Measurements from ENCODE around the gene HMGB3. TPM values are rescaled to one million over a fixed set of nuclear protein-coding genes. Genes with fewer than 3 reads are reported as not detected.
"Not testable (repeated sequence)": the region's sequence is repeated elsewhere in the genome, so short reads cannot be mapped to it uniquely, and the experiment has no call there.

HMGB3 gene
- total RNA-seq, 3 donors from 2014 or later (not counting 1 experiment from before 2014, with no cell fraction given) = 1.6 to 3.4 (median 3.0) TPM

DNA sequence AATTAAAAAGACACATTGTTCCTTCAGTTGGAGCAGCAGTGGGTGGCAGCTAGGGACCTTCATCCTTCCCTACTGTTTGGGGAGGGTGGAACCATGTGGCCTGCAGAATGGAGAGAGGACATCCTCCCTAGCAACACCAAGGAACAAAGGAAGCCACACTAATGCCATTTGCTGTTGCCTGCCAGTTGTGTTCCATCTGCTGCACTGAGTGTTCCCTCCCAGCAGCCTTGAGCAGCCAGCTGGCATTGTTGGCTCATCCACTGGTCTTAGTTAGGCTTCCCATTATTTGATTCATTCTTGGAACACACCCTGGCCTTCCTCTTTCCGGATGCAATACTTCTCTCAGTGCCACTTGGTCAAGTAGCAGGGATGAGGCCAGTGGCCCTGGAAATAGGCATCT, 25.0 kb upstream of the HMGB3 start:
- WGBS (ENCODE audit: insufficient coverage) = 88% methylated on average over 1 of the region's 1 CpG
- Histone ChIP-seq H3K27ac (ENCODE audit: low read length) (no peak overlapping the region), H3K9me3 (ENCODE audit: control insufficient read depth, insufficient read depth, low read length) (no peaks in the 10 kb centered on the region), H3K4me3 (ENCODE audit: low read length) (no peak overlapping the region), H3K36me3 (ENCODE audit: control insufficient read depth, insufficient read depth, low read length) (no peaks in the 10 kb centered on the region), H3K4me1 (ENCODE audit: control insufficient read depth, insufficient read depth, low read length) (no peaks in the 10 kb centered on the region), H3K27me3 (ENCODE audit: control insufficient read depth, insufficient read depth, low read length) (no peaks in the 10 kb centered on the region)
- Mint-ChIP-seq H3K9me3 (no peaks in the 10 kb centered on the region), H3K36me3 (no peaks in the 10 kb centered on the region), H3K27ac (no peak overlapping the region), H3K4me1 (no peaks in the 10 kb centered on the region), H3K27me3 (ENCODE audit: low read depth in 2 of 2) (peaks cover 0 to 2% of the 10 kb centered on the region in 2 donors), H3K4me3 (no peak overlapping the region)
- no peak for ATAC-seq
- intact Hi-C loops (cut with micrococcal nuclease) = no loop called here
- DNase-seq = no peak
- TF ChIP-seq, protein P1, sequence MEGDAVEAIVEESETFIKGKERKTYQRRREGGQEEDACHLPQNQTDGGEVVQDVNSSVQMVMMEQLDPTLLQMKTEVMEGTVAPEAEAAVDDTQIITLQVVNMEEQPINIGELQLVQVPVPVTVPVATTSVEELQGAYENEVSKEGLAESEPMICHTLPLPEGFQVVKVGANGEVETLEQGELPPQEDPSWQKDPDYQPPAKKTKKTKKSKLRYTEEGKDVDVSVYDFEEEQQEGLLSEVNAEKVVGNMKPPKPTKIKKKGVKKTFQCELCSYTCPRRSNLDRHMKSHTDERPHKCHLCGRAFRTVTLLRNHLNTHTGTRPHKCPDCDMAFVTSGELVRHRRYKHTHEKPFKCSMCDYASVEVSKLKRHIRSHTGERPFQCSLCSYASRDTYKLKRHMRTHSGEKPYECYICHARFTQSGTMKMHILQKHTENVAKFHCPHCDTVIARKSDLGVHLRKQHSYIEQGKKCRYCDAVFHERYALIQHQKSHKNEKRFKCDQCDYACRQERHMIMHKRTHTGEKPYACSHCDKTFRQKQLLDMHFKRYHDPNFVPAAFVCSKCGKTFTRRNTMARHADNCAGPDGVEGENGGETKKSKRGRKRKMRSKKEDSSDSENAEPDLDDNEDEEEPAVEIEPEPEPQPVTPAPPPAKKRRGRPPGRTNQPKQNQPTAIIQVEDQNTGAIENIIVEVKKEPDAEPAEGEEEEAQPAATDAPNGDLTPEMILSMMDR (IDR thresholded peaks at IDR 0.05) = no peak

DNA sequence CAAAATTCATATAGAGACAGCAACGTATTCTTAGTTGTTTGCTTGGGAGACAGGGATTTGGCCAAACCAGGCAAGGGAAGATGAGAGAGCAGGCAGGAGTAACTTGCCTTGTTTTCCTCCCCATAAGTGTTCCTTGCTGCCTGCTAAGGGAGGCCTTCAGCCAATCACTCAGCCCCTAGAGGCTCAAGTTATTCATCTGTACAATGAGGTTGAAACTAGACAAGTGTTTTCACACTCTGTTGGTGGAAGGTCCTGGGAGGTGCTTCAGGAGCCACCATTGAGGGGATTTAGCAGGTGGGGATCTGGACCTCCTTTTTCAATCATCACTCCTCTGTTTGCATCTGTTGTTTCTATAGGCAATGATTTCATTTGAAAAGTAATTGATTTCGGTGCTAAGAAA, 23.6 kb upstream of the HMGB3 start:
- WGBS (ENCODE audit: insufficient coverage) = 83% methylated on average over 2 of the region's 2 CpGs
- H3K4me1 Mint-ChIP-seq = no peaks in the 10 kb centered on the region
- no peaks in the 10 kb centered on the region for H3K9me3 Mint-ChIP-seq
- H3K9me3 ChIP-seq (ENCODE audit: control insufficient read depth, insufficient read depth, low read length) = no peaks in the 10 kb centered on the region
- intact Hi-C loops (cut with micrococcal nuclease) = no loop called here
- H3K4me3 ChIP-seq (ENCODE audit: low read length) = no peak overlapping the region
- peaks cover 0 to 2% of the 10 kb centered on the region in 2 donors for H3K27me3 Mint-ChIP-seq (ENCODE audit: low read depth in 2 of 2)
- ATAC-seq = no peak
- H3K27ac ChIP-seq (ENCODE audit: low read length) = no peak overlapping the region
- no peak overlapping the region for H3K4me3 Mint-ChIP-seq
- DNase-seq = no peak
- TF ChIP-seq, protein P1 (IDR thresholded peaks at IDR 0.05) = no peak
- H3K27me3 ChIP-seq (ENCODE audit: control insufficient read depth, insufficient read depth, low read length) = no peaks in the 10 kb centered on the region
- H3K36me3 Mint-ChIP-seq = no peaks in the 10 kb centered on the region
- H3K36me3 ChIP-seq (ENCODE audit: control insufficient read depth, insufficient read depth, low read length) = no peaks in the 10 kb centered on the region
- H3K27ac Mint-ChIP-seq = no peak overlapping the region
- H3K4me1 ChIP-seq (ENCODE audit: control insufficient read depth, insufficient read depth, low read length) = no peaks in the 10 kb centered on the region

DNA sequence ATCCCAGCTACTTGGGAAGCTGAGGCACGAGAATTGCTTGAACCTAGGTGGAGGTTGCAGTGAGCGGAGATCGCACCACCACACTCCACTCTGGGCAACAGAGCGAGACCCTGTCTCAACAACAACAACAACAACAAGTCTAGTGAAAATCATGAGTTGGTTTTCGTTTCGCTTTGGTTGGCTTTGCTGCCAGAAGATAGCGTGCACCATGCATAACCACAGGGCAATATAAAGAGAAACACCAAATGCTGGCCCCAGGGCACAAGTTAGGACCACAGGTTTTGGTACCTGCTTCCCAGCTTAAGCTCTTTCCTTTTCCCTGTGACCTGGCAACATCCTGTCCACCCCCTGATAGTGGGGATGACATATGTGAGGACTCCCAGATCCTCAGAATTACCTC, 21.5 kb upstream of the HMGB3 start:
- Histone ChIP-seq H3K9me3 (ENCODE audit: control insufficient read depth, insufficient read depth, low read length) (no peaks in the 10 kb centered on the region), H3K4me1 (ENCODE audit: control insufficient read depth, insufficient read depth, low read length) (no peaks in the 10 kb centered on the region), H3K27me3 (ENCODE audit: control insufficient read depth, insufficient read depth, low read length) (no peaks in the 10 kb centered on the region), H3K27ac (ENCODE audit: low read length) (no peak overlapping the region), H3K36me3 (ENCODE audit: control insufficient read depth, insufficient read depth, low read length) (no peaks in the 10 kb centered on the region), H3K4me3 (ENCODE audit: low read length) (no peak overlapping the region)
- ATAC-seq (no peak), DNase-seq (no peak)
- H3K4me3 Mint-ChIP-seq = no peak overlapping the region
- TF ChIP-seq, protein P1 (IDR thresholded peaks at IDR 0.05) = no peak
- intact Hi-C loops (cut with micrococcal nuclease) = no loop called here
- H3K4me1 Mint-ChIP-seq = no peaks in the 10 kb centered on the region
- H3K9me3 Mint-ChIP-seq = no peaks in the 10 kb centered on the region
- H3K27ac Mint-ChIP-seq = no peak overlapping the region
- H3K27me3 Mint-ChIP-seq (ENCODE audit: low read depth in 2 of 2) = peaks cover 0 to 2% of the 10 kb centered on the region in 2 donors
- WGBS (ENCODE audit: insufficient coverage) = 84% methylated on average over 6 of the region's 7 CpGs
- no peaks in the 10 kb centered on the region for H3K36me3 Mint-ChIP-seq

DNA sequence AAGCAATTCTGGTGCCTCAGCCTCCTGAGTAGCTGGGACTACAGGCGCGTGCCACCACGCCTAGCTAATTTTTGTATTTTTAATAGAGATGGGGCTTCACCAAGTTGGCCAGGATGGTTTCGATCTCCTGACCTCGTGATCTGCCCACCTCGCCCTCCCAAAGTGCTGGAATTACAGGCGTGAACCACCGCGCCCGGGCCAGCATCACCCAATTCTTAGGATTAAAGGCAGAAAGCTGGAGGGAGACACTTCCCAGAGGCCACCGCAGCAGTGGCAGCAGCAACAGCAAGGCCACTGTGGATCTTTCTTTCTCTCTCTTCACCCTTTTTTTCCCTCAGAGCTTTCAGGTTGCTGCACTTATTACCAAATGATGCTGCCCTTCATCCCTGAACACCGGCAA, 18.7 kb upstream of the HMGB3 start:
- H3K36me3 Mint-ChIP-seq; H3K4me3 ChIP-seq (ENCODE audit: low read length); H3K4me3 Mint-ChIP-seq; H3K27ac ChIP-seq (ENCODE audit: low read length); intact Hi-C loops (cut with micrococcal nuclease); H3K9me3 ChIP-seq (ENCODE audit: control insufficient read depth, insufficient read depth, low read length); H3K9me3 Mint-ChIP-seq; H3K36me3 ChIP-seq (ENCODE audit: control insufficient read depth, insufficient read depth, low read length); H3K27ac Mint-ChIP-seq; H3K27me3 ChIP-seq (ENCODE audit: control insufficient read depth, insufficient read depth, low read length); H3K27me3 Mint-ChIP-seq (ENCODE audit: low read depth in 2 of 2); DNase-seq; H3K4me1 ChIP-seq (ENCODE audit: control insufficient read depth, insufficient read depth, low read length); H3K4me1 Mint-ChIP-seq; ATAC-seq: not testable (repeated sequence)
- WGBS (ENCODE audit: insufficient coverage) = 92% methylated on average over 9 of the region's 12 CpGs
